DOHH2 (cell line): ENCODE data around the gene FBXL13.

Source experiments
- EZH2phosphoT487 ChIP-seq: fragments of 200-600 bp; sonication (generic); IDR thresholded peaks from 2 replicates; pipeline ENCODE4 v1.6.1; 2017; ENCODE audit warnings: borderline replicate concordance, mild to moderate bottlenecking, antibody characterized with exemption, low read length, moderate library complexity, mixed read lengths
- TF ChIP-seq, protein P1 (sequence below): fragments of 200-600 bp; sonication (generic); IDR thresholded peaks from one replicate; pipeline ENCODE4 v1.5.1; 2014; ENCODE audit warnings: antibody characterized with exemption, mild to moderate bottlenecking, low read depth, low read length; ENCODE audit not compliant: poor library complexity, severe bottlenecking

DNA sequence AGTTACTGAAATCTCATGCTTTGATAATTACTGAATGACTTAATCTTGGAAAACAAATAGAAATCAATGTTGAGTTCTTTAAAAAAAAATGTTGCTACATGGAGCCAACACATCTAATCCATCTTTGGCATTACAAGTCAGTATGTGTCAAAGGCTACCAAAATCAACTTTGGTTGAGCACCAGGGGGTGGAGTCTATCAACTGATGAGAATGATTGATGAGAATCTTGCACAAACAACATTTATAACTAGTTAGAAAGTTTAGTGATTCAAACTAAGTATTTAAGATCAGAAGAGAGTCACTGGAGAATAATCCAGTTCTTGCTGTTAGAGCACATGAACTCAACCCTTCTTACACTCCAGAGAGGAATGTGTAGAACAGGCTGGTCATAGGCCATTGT is 232.3 kb downstream of the FBXL13 start:
- TF ChIP-seq, protein P1, sequence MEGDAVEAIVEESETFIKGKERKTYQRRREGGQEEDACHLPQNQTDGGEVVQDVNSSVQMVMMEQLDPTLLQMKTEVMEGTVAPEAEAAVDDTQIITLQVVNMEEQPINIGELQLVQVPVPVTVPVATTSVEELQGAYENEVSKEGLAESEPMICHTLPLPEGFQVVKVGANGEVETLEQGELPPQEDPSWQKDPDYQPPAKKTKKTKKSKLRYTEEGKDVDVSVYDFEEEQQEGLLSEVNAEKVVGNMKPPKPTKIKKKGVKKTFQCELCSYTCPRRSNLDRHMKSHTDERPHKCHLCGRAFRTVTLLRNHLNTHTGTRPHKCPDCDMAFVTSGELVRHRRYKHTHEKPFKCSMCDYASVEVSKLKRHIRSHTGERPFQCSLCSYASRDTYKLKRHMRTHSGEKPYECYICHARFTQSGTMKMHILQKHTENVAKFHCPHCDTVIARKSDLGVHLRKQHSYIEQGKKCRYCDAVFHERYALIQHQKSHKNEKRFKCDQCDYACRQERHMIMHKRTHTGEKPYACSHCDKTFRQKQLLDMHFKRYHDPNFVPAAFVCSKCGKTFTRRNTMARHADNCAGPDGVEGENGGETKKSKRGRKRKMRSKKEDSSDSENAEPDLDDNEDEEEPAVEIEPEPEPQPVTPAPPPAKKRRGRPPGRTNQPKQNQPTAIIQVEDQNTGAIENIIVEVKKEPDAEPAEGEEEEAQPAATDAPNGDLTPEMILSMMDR: no peak
- no peak for TF ChIP-seq EZH2phosphoT487
